Measurements from ENCODE around the gene FOSL2. TPM values are rescaled to one million over a fixed set of nuclear protein-coding genes. Genes with fewer than 3 reads are reported as not detected.

The FOSL2 gene
- polyA plus RNA-seq, 1 donor (not counting 4 experiments of a cell fraction or from before 2014, with no cell fraction given) = 24.1 TPM

- Histone ChIP-seq H3K4me2 (ENCODE audit: control insufficient read depth, extremely low read depth, insufficient read depth, low read depth, low read length) (no peak overlapping the region), H3K9me1 (ENCODE audit: control insufficient read depth, extremely low read depth, insufficient read depth, low read length) (no peaks in the 10 kb centered on the region), H3K9ac (ENCODE audit: control insufficient read depth, extremely low read depth, insufficient read depth, low read length) (no peak overlapping the region), H3K27me3 (ENCODE audit: control insufficient read depth, extremely low read depth, insufficient read depth, low read length) (no peaks in the 10 kb centered on the region), H4K20me1 (ENCODE audit: control insufficient read depth, extremely low read depth, insufficient read depth, low read length) (no peaks in the 10 kb centered on the region), H3K27ac (ENCODE audit: control insufficient read depth, insufficient read depth, low read length) (no peak overlapping the region), H3K4me3 (ENCODE audit: control insufficient read depth in 2 of 3, extremely low read depth in 1 of 3, insufficient read depth in 2 of 3, low read depth in 1 of 3, low read length in 3 of 3) (no peak overlapping the region), H3K36me3 (ENCODE audit: control insufficient read depth in 2 of 2, extremely low read depth in 1 of 2, insufficient read depth in 2 of 2, low read length in 2 of 2) (no peaks in the 10 kb centered on the region), H3K4me1 (ENCODE audit: control insufficient read depth, extremely low read depth, insufficient read depth, low read length) (peaks cover 28% of the 10 kb centered on the region), H3K79me2 (ENCODE audit: control insufficient read depth, insufficient read depth, low read length) (no peaks in the 10 kb centered on the region), H2AFZ (ENCODE audit: control insufficient read depth, low read length) (no peak overlapping the region), H3K9me3 (ENCODE audit: control insufficient read depth, low read depth, low read length) (peaks cover 6% of the 10 kb centered on the region)
- dilution Hi-C loops (cut with MboI; ENCODE audit: extremely low pct_ligation_motif_present, low sequenced_read_pairs) = no loop called here
- no peak for DNase-seq (ENCODE audit: low read depth, low spot score)
- TF ChIP-seq EZH2 (IDR thresholded peaks at IDR 0.05; ENCODE audit: low read length) = no peak
- no peak for TF ChIP-seq CTCF (optimal IDR thresholded peaks at IDR 0.05 in 1 of 3, IDR thresholded peaks at IDR 0.05 in 1 of 3, conservative IDR thresholded peaks at IDR 0.05 in 1 of 3; ENCODE audit: extremely low read depth in 1 of 3, insufficient read depth in 2 of 3, low read length in 3 of 3)
- no peak for FAIRE-seq
Measured at GRCh38 chr2:28433215-28433614, 40.6 kb downstream of the FOSL2 start.

GRCh38 chr2:28433935-28434599 is 41.4 kb downstream of the FOSL2 start:
- no peaks in the 10 kb centered on the region for H3K27me3 ChIP-seq (ENCODE audit: control insufficient read depth, extremely low read depth, insufficient read depth, low read length)
- no peak overlapping the region for H3K9ac ChIP-seq (ENCODE audit: control insufficient read depth, extremely low read depth, insufficient read depth, low read length)
- dilution Hi-C loops (cut with MboI; ENCODE audit: extremely low pct_ligation_motif_present, low sequenced_read_pairs) = no loop called here
- no peaks in the 10 kb centered on the region for H3K79me2 ChIP-seq (ENCODE audit: control insufficient read depth, insufficient read depth, low read length)
- H3K4me1 ChIP-seq (ENCODE audit: control insufficient read depth, extremely low read depth, insufficient read depth, low read length) = peaks cover 28% of the 10 kb centered on the region
- no peak overlapping the region for H2AFZ ChIP-seq (ENCODE audit: control insufficient read depth, low read length)
- DNase-seq (ENCODE audit: low read depth, low spot score) (no peak), FAIRE-seq (no peak)
- peaks cover 6% of the 10 kb centered on the region for H3K9me3 ChIP-seq (ENCODE audit: control insufficient read depth, low read depth, low read length)
- no peak overlapping the region for H3K4me2 ChIP-seq (ENCODE audit: control insufficient read depth, extremely low read depth, insufficient read depth, low read depth, low read length)
- no peak for TF ChIP-seq CTCF (optimal IDR thresholded peaks at IDR 0.05 in 1 of 3, IDR thresholded peaks at IDR 0.05 in 1 of 3, conservative IDR thresholded peaks at IDR 0.05 in 1 of 3; ENCODE audit: extremely low read depth in 1 of 3, insufficient read depth in 2 of 3, low read length in 3 of 3)
- TF ChIP-seq EZH2 (IDR thresholded peaks at IDR 0.05; ENCODE audit: low read length) = no peak
- H3K36me3 ChIP-seq (ENCODE audit: control insufficient read depth in 2 of 2, extremely low read depth in 1 of 2, insufficient read depth in 2 of 2, low read length in 2 of 2) = no peaks in the 10 kb centered on the region
- H3K27ac ChIP-seq (ENCODE audit: control insufficient read depth, insufficient read depth, low read length) = no peak overlapping the region
- H4K20me1 ChIP-seq (ENCODE audit: control insufficient read depth, extremely low read depth, insufficient read depth, low read length) = no peaks in the 10 kb centered on the region
- no peaks in the 10 kb centered on the region for H3K9me1 ChIP-seq (ENCODE audit: control insufficient read depth, extremely low read depth, insufficient read depth, low read length)
- no peak overlapping the region for H3K4me3 ChIP-seq (ENCODE audit: control insufficient read depth in 2 of 3, extremely low read depth in 1 of 3, insufficient read depth in 2 of 3, low read depth in 1 of 3, low read length in 3 of 3)
